Measurements from ENCODE around the gene DOCK7. TPM values are rescaled to one million over a fixed set of nuclear protein-coding genes. Genes with fewer than 3 reads are reported as not detected.
"Not testable (repeated sequence)": the region's sequence is repeated elsewhere in the genome, so short reads cannot be mapped to it uniquely, and the experiment has no call there.

Gene DOCK7
- 63.4 TPM for polyA plus RNA-seq (2013, experiment 1 of 2; ENCODE audit: insufficient read length)
- polyA plus RNA-seq (2013, experiment 2 of 2; ENCODE audit: insufficient read length), result 60.6 TPM

GRCh38 chr1:62687903-62688686 lies at the start of gene DOCK7:
DOCK7 (minus strand) TSS chr1:62688386; CDS start chr1:62688264, 122 bp downstream.
- DNase-seq, result peak; percentile 87

- DNase-seq, result peak; percentile 77
Measured at GRCh38 chr1:62735491-62736171, 47.4 kb upstream of the DOCK7 start.

GRCh38 chr1:62732331-62732730 lies 44.1 kb upstream of the DOCK7 start:
- no peak for DNase-seq

- no peak for DNase-seq
Measured at GRCh38 chr1:62728963-62729362, 40.8 kb upstream of the DOCK7 start.

GRCh38 chr1:62727656-62728407 lies 39.6 kb upstream of the DOCK7 start:
- DNase-seq, result no peak

- DNase-seq, result no peak
Measured at GRCh38 chr1:62726011-62726442, 37.8 kb upstream of the DOCK7 start.

GRCh38 chr1:62725255-62725654 lies 37.1 kb upstream of the DOCK7 start:
- peak; percentile 59 for DNase-seq

GRCh38 chr1:62724430-62724829 lies 36.2 kb upstream of the DOCK7 start:
- peak; percentile 19 for DNase-seq

GRCh38 chr1:62723883-62724282 lies 35.7 kb upstream of the DOCK7 start:
- DNase-seq, result no peak

- no peak for DNase-seq
Measured at GRCh38 chr1:62722796-62723195, 34.6 kb upstream of the DOCK7 start.

GRCh38 chr1:62720946-62721554 lies 32.9 kb upstream of the DOCK7 start:
- DNase-seq, result no peak

- DNase-seq, result not testable (repeated sequence)
Measured at GRCh38 chr1:62718400-62718799, 30.2 kb upstream of the DOCK7 start.

GRCh38 chr1:62717483-62717882 lies 29.3 kb upstream of the DOCK7 start:
- DNase-seq, result no peak

GRCh38 chr1:62716397-62716796 lies 28.2 kb upstream of the DOCK7 start:
- no peak for DNase-seq

- no peak for DNase-seq
Measured at GRCh38 chr1:62712336-62713243, 24.4 kb upstream of the DOCK7 start.

GRCh38 chr1:62707744-62708120 lies 19.5 kb upstream of the DOCK7 start:
- DNase-seq, result no peak

GRCh38 chr1:62706985-62707743 lies 19.0 kb upstream of the DOCK7 start:
- no peak for DNase-seq

GRCh38 chr1:62698161-62698560 lies 10.0 kb upstream of the DOCK7 start:
- DNase-seq, result not testable (repeated sequence)

- DNase-seq, result not testable (repeated sequence)
Measured at GRCh38 chr1:62694479-62694878, 6.3 kb upstream of the DOCK7 start.

GRCh38 chr1:62693123-62693522 lies 4.9 kb upstream of the DOCK7 start:
- no peak for DNase-seq
